NOMO-1 treated with dmso at 0.1 percent for 144 hours (cell line): ENCODE measurements around the gene MLANA.

ENCODE experiments used
- DNase-seq: peaks from one replicate; lab custom pipeline; 2025; ENCODE audit not compliant: unreplicated experiment; lab: John Stamatoyannopoulos, UW

Gene MLANA, protein sequence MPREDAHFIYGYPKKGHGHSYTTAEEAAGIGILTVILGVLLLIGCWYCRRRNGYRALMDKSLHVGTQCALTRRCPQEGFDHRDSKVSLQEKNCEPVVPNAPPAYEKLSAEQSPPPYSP

DNA sequence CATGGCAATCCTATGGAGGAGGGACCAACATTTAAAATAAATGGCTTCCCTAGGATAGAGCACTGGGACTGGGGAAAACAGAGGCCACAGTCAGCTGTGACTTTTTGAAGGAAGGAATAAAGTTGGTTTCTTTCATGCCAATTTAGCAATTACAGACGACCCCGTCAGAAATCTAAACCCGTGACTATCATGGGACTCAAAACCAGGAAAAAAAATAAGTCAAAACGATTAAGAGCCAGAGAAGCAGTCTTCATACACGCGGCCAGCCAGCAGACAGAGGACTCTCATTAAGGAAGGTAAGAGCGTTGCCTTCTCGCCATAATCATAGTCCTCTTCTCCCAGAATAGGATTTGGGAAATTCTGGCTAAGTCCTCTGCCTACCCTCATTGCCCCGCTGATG is at the start of gene MLANA:
MLANA (plus strand) TSS at position 249 of the 400 bp plus-strand sequence. CDS start 1,586 bp downstream, outside the sequence.
- no peak for DNase-seq

DNA sequence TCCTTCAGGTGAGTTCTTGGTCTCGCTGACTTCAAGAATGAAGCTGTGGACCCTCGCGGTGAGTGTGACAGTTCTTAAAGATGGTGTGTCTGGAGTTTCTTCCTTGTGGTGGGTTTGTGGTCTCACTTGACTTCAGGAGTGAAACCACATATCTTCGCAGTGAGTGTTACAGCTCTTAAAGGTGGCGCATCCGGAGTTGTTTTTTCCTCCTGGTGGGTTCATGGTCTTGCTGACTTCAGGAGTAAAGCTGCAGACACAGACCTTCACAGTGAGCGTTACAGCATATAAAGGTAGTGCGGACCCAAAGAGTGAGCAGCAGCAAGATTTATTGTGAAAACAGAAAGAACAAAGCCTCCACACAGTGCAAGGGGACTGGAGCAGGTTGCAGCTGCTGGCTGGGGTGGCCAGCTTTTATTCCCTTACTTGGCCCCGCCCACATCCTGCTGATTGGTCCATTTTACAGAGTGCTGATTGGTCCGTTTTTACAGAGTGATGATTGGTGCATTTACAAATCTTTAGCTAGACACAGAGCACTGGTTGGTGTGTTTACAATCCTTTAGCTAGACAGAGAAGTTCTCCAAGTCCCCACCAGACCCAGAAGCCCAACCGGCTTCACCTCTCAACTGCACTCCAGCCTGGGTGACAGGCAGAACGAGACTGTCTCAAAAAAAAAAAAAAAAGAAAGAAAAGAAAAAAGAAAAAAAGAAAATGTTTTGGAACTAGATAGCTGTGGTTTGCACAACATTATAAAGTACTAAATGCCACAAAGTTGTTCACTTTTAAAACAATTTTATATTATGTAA is 48.7 kb upstream of the MLANA start:
- DNase-seq: no peak

DNA sequence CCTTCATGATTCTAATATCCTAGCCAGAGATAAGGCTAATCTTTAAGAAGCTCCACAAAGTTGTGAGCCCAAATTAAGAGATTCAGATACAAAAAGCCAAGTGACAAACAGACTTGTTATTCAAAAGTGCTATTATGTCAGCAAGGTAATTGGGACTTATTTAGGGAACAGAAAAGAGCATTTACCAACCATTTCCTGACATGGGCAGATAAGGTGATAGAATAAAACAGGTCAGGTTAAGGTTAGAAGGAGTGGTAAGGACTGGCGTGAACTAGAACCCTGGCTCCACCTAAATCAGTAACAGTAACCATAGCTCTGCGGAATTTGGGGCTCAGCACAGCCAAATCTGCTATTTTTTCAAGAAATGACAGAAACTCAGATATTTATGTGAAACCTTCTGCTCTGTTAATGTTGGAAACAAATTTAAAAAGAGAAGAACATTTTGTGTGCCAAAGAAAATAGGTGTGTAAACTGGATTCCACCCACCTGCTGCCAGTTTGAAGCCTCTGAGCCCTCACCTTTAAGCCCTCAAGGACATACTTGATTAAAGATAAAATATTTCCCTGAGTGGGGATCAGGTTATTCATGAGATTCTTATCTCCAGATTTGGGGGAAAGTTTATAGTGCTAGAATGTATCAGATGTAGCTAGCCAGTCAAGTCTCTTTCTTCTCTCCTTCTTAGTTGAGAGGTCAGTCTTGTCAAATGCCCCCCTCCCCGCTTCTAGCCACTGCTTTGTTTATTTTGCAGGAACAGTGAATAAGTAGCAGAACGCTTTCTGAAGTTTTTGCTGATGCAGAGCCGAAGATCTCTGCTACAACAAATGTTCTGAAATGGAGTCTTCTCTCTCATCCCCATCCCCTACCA is 47.5 kb upstream of the MLANA start:
- DNase-seq: no peak

DNA sequence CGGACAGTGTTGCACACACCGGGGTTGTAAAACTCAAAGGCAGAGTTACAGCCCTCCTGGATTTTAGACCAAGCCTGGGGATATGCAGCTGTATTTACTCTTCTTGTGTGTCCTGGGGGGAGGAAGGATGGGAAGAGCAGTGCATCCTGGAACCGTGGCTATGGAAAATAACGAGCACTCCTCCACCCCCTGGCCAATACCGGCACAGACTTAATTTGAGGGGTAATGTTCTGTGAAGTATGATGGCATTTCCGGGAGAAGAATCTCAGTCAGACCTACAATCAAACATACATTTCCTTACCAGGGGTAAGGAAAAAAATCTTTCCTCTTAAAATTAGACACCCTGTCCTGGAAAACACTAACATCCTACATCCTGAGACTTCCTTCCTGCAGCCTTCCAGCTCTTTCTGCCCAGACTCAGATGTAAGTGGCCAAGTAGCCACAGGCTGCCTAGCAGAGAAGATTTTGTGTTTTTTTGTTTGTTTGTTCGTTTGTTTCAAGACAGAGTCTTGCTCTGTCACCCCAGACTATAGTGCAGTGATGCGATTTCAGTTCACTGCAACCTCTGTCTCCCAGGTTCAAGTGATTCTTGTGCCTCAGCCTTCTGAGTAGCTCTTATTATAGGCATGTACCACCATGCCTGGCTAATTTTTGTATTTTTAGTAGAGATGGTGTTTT is 46.8 kb upstream of the MLANA start:
- DNase-seq: no peak

DNA sequence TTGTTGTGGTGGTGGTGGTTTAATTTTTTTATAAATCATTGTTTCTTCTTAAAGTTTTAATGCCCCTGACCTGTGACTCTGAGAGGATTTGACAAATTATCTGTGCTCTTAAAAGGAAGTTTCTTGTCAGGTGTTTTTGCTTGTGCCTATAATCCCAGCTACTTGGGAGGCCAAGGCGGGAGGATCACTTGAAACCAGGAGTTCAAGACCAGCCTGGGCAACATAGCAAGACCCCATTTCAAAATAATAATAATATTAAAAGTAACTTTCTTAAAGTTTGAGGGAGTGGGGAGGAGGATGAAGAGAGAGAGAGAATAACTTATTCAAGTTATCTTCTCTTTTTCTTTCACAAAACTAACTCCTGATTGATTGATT is 45.5 kb upstream of the MLANA start:
- DNase-seq: no peak

DNA sequence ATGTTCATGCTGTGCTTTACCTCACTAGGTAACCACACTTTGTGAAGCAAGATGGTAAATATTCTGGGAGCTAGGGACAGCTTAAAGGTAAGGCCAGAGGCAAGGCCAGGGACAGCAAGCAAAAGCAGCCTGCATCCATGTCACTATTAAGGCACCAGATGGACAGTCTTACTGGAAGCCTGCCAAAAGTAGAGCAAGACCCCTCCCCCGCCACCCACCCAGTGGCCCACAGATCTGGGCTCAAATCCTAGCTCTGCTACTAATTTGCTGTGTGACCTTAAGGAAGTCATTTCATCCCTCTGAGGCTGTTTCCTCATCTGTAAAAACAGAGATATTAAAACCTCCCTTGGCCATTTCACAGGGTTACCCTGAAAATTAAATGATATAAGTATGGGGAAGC is 44.6 kb upstream of the MLANA start:
- DNase-seq: no peak

DNA sequence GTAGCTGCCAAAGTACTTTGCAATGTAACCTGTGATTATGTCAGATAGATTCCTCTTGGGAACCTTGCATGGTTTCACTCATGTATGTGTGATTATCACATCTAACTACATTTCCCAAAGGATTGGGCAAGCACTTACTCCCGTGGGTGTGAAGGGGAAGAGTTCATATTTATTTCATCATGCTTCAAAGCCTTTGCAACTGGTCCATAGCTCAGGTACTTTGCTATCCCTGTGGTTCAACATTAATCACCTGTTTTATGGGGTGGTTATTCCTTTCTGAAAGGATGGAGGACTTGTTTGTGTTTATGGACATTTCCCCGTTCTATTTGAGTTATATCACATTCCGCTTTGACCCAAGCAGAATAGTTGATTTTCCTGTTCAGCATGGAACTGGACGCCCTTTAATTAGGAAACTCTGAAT is 44.2 kb upstream of the MLANA start:
- no peak for DNase-seq

DNA sequence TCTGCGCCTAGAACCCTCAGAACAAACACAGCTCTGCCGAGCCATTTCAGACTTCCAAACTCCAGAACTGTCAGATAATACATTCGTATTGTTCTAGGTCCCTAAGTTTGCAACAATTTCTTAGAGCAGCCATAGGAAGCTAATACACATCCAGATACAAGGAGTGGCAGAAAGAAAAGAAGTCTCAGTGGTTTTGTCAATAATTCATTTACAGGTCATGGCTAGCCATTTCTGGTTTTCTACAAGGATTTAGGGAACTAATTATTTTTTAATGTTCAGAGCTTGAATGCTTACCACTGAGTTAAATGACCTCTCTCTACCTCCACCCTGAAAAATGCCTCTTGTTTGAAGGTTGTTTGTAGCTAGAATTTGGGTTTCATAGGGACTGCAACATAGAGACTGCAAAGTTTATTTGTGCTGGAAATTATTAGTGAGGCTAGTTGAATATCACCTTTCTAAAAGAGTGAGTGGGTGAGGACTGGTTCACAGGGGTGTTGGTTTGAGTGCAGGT is 42.3 kb upstream of the MLANA start:
- no peak for DNase-seq

DNA sequence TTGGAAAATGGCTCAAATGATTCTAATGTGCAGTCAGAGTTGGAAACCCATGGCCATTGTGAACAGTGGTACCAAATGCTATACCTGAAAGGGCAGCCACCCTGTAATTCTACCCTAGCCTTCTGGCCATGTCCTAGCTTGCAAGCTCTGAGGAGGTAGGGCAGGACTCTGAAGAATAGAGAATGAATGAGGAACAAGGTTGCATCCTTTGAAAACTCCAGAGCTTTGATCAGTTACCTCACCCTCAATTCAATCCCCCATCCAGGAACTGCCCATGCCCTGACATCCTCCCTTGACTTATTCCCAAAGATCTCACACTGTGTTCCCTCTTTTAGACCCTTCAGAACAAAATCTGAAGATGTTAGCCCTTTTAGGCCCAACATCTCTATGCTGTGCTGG is 40.0 kb upstream of the MLANA start:
- DNase-seq: no peak

DNA sequence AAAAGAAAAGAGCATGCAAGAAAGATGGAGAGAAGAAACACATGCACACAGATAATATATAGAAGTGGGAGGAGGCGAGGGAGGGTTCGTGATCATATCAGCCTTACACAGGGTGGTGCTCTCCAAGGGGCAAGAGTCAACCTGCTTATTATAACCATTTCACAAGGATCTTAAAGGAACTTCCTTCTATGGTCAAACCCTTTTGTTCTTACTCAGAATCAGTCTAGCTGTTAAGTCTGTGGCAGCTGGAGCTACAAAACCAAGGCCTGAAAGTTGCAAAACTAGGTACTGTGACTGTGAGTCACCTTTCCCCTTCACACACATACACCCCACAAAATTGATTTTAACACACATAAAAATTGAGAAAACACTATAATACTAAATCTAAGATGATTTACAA is 39.2 kb upstream of the MLANA start:
- peak; percentile 56 for DNase-seq

DNA sequence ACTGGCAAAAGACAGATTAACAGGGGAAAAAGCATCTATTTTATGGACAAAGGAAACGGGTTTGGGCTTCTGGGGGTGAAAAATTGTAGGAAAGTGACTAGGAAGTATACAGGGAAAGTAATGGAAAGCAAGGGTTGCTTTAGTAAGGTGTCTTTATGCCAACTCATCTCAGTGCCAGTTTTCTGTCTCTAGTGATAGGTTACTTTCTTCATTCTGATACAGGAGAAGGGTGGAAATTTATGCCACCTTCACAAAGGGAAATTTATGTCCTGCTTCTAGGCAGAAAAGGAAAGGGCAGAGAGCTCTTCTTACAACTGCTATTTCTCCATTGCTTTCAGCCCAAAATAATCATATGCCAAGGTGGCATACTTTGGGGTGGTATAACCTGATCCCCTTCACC is 37.7 kb upstream of the MLANA start:
- no peak for DNase-seq

DNA sequence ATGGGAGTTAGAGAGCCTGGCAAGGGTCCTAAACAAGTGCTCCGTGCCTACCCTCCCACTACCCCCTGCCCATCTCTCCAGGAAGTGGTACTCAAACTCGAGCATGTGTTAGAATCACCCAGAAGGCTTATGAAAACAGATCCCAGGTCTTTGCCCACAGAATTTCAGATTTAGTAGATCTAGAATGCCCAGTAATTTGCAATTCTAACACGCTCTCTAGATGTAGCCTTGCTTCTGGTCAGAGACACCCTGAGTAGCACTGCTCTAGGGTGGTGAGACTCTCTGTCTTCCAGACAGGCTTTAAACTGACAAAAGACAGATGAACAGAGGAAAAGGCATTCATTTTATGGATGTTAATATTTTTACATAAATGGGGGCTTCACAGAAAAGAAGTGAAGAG is 37.1 kb upstream of the MLANA start:
- no peak for DNase-seq

DNA sequence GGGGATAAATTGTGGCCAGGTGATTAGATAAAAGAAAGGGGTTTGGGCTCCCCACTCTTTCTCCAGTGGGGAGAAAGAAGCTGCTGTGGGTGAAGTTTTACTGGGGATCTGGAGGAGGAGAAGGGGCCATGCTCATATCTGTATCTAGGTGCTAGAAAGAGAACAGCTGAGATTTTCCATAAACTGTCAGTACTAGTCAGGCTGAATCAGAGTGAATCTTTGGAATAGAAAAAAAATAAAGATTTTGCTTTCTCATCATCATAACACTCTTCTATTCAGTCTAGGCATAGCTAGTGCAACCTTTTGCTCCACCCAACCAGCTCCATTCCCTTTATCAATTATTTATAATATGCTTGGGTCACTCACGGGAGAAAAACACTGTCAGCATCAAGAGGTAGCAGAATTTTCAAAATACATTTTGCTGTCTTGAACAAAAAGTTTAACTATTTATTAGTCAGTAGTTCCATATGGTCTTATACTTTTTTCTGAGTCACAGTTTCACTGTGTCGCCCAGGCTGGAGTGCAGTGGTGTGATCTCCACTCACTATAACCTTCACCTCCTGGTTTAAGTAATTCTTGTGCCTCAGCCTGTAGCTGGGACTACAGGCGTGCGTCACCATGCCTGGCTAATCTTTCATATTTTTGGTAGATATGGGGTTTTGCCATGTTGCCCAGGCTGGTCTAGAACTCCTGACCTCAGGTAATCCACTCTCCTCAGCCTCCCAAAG is 36.5 kb upstream of the MLANA start:
- DNase-seq: no peak

DNA sequence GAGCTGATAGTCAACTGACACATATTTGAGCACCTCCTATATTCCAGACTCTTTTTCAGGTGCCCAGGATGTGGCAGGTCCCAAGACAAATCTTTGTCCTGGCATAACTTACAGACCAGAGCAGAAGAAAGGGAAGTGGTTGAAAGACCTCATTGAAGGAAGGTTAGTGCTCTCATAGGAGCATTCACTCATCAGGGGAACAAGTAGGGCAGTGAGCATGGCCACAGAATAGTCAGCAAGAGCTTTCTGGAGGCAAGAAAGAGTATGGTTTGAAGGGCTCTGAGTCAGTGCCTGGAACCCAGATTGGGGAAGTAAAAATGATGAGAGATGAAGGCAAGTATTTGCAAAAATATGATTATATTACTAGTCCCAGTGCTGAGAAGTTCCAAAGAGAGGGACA is 32.8 kb upstream of the MLANA start:
- peak; percentile 22 for DNase-seq

DNA sequence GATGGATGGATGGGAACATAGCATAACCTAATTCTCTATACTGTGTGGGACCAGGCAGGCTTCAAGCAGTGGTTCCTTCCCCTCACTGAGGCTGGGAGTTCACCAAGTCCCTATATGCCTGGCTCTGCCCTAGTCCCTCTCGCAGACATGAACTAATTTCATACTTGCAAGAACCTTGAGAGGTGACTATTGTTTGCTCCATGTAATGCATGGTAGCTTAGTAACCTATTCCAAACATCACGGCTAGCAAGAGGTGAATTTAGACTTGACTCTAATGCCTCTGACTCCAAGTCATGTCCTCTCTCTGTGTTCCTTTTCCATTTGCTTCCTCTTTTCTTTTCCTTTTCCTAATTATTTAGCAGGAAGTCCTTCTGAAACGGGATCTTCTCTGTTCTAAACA is 31.9 kb upstream of the MLANA start:
- DNase-seq: no peak

DNA sequence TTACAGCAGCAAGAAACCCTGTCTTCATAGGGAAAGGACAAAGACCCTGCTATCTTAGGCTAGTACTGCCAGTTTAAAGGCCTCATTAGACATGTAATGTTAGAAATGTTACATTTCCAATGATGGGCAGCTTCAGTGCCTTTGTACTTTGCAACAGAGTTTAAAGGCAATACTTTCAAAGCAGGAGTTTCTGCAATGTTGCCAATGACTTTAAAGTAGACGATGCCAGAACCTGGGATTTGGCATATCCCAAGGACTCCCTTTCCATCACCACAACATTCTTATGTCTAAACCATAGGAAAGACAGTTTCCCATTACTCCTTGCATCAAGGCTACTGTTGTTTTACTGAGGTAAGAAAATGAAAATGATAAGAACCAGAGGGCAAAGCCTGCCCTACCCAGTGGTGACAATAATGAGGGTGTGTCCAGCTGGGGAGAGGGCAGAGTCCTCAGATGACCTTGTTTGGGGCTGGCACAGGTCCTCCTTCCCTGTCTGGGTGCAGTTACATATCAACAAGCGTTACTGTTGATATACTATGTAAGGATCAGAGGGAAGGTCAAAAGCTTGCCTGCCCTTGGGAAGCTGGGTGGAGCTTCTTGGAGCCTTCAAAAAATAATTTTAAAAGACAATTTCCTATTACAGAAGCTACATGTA is 27.5 kb upstream of the MLANA start:
- no peak for DNase-seq

DNA sequence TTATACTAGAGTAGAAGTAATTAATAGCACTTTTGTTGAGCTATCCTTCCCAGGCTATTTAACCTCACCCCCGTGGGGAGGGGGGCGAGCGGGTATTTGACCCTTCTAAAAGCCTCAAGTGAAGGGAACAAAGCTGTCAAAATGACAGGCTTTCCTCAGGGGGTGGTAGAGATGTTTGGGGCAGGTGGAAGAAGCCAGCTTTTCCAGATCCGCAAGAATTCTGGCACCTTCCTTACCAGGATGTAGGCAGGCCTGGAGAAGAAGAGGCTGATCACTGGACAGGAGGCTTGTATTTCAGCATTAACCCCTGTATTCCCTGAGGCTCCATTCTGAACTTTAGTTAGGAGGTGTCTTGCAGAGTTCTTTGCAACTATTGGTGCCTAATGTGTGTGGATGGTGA is 26.2 kb upstream of the MLANA start:
- DNase-seq: no peak

DNA sequence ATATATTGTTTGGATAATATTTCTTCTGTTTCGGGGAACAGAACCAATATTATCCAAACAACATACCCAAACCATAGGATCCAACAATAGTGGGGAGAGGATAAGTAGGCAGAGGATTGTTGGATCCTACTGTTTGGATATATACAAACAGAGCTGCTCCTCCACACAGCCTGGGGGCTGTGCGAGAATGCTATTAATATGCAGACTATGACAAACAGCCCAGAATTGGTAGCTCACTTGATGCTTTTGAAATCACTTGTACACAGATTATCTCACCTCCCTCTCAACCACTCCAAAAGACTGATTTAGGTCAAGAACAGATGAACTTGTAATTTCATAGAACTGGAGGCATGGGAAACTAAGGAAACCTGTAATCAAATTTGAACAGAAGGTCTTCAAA is 24.4 kb upstream of the MLANA start:
- DNase-seq: no peak

DNA sequence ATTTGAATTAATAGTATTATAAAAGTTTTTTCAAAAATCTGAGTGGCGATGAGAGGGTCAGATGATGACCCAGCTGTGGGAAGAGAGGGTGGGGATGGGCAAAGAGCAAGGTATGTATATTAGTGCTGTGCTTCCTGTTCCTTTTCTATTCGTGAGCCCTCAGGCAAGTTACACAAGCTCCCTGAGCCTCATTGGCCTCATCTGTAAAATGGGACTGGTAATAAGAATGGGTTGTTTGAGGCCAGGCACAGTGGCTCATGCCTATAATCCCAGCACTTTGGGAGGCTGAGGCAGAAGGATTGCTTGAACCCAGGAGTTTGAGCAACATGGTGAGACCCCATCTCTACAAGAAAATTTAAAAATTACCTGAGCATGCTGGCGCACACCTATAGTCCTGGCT is 24.0 kb upstream of the MLANA start:
- no peak for DNase-seq

DNA sequence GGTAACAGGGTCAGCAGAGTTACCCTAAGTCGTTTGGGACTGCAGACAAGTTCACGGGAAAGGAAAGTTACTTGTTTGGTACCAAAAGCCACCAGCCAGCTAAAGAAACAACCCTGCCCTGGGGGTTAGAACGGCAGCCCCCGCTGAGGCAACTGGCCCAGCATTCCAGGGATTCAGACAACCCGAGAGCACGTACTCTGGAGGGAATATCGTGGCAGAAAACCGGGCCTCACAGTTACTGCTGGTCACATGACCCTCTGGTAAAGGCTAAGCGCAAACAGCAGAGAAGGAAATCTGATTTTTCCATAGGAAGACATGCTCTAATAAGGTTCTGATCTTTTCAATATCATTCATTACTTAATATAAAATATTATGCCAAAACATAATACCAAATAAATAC is 22.5 kb upstream of the MLANA start:
- DNase-seq: no peak
